Measurements from ENCODE around the gene LMF1. TPM values are rescaled to one million over a fixed set of nuclear protein-coding genes. Genes with fewer than 3 reads are reported as not detected.
A peak's percentile ranks its signal among the peaks of the same experiment; 100 is the strongest.

The LMF1 gene
- total RNA-seq, 2 experiments from 2014 or later, result 9.5 to 12.2 TPM

GRCh38 chr16:983044-984030 is 12.6 kb upstream of the LMF1 start:
- no peaks in the 10 kb centered on the region for H3K36me3 Mint-ChIP-seq (ENCODE audit: low read depth)
- peaks cover 6% of the 10 kb centered on the region for H3K4me1 Mint-ChIP-seq
- no peak for ATAC-seq
- intact Hi-C loops (cut with DNase I, micrococcal nuclease), result no loop called here
- no peak for DNase-seq
- no peaks in the 10 kb centered on the region for H3K9me3 Mint-ChIP-seq (ENCODE audit: low read depth)
- peak overlapping the region; percentile 26 for H3K4me3 Mint-ChIP-seq
- ChIA-PET CTCF (no interaction called here), POLR2A (interaction anchor here (0.6 to 1.1 kb wide), 2 partner anchors 14 kb away, joined by 3 read pairs; no protein-coding TSS in a partner anchor)
- no peak overlapping the region for H3K27ac Mint-ChIP-seq
- peaks cover 4% of the 10 kb centered on the region for H3K27me3 Mint-ChIP-seq

GRCh38 chr16:982145-983043 is 11.6 kb upstream of the LMF1 start:
- Mint-ChIP-seq H3K36me3 (ENCODE audit: low read depth) (no peaks in the 10 kb centered on the region), H3K27ac (no peak overlapping the region), H3K9me3 (ENCODE audit: low read depth) (no peaks in the 10 kb centered on the region), H3K27me3 (peaks cover 4% of the 10 kb centered on the region), H3K4me3 (peak overlapping the region; percentile 26), H3K4me1 (peaks cover 11% of the 10 kb centered on the region)
- peak; percentile 49 for DNase-seq
- ATAC-seq, result no peak
- POLR2A ChIA-PET, result interaction anchor here (1.1 to 1.2 kb wide), 2 partner anchors 14 to 15 kb away, joined by 3 read pairs; no protein-coding TSS in a partner anchor
- CTCF ChIA-PET, result no interaction called here
- intact Hi-C loops (cut with DNase I, micrococcal nuclease), result no loop called here

GRCh38 chr16:981695-982144 is 10.9 kb upstream of the LMF1 start, which contains the start of gene SOX8:
Gene SOX8, plus strand, starts transcription at chr16:981770. Its CDS starts 153 bp downstream, at chr16:981923.
- Mint-ChIP-seq H3K36me3 (ENCODE audit: low read depth) (no peaks in the 10 kb centered on the region), H3K27ac (no peak within 1 kb of the TSS)
- ATAC-seq, result no peak

GRCh38 chr16:980595-980854 is 9.7 kb upstream of the LMF1 start:
- intact Hi-C loops (cut with DNase I, micrococcal nuclease), result no loop called here
- DNase-seq (no peak), ATAC-seq (no peak)
- POLR2A ChIA-PET, result no interaction called here
- no peaks in the 10 kb centered on the region for H3K9me3 Mint-ChIP-seq (ENCODE audit: low read depth)
- H3K27me3 Mint-ChIP-seq, result peaks cover 4% of the 10 kb centered on the region
- no peak overlapping the region for H3K4me3 Mint-ChIP-seq
- no peaks in the 10 kb centered on the region for H3K36me3 Mint-ChIP-seq (ENCODE audit: low read depth)
- peaks cover 10% of the 10 kb centered on the region for H3K4me1 Mint-ChIP-seq
- CTCF ChIA-PET, result interaction anchor here (0.7 kb wide), 3 partner anchors 12 to 17 kb away, joined by 3 read pairs; no protein-coding TSS in a partner anchor
- H3K27ac Mint-ChIP-seq, result no peak overlapping the region

More at GRCh38 chr16:981695-982144, 10.9 kb upstream of the LMF1 start, which contains the start of gene SOX8:
- Mint-ChIP-seq H3K9me3 (ENCODE audit: low read depth) (no peaks in the 10 kb centered on the region), H3K4me3 (peak within 1 kb of the TSS; percentile 74), H3K27me3 (peaks cover 4% of the 10 kb centered on the region), H3K4me1 (peaks cover 12% of the 10 kb centered on the region)
- ChIA-PET POLR2A (interaction anchor here (0.6 to 1.2 kb wide), 3 partner anchors 14 to 393 kb away, joined by 3 to 4 read pairs (median 3); no protein-coding TSS in a partner anchor), CTCF (interaction anchor here (1.0 kb wide), 1 partner anchor 253 kb away, joined by 3 read pairs; no protein-coding TSS in a partner anchor)
- intact Hi-C loops (cut with DNase I, micrococcal nuclease), result loop anchor here in 1 of 2 experiments (1.0 kb wide), 2 partner anchors 10 to 23 kb away; no protein-coding TSS in a partner anchor
- DNase-seq, result no peak

GRCh38 chr16:979859-980594 is 9.2 kb upstream of the LMF1 start:
- Mint-ChIP-seq H3K9me3 (ENCODE audit: low read depth) (no peaks in the 10 kb centered on the region), H3K27me3 (peaks cover 4% of the 10 kb centered on the region), H3K27ac (no peak overlapping the region), H3K4me3 (no peak overlapping the region), H3K36me3 (ENCODE audit: low read depth) (no peaks in the 10 kb centered on the region), H3K4me1 (peaks cover 10% of the 10 kb centered on the region)
- CTCF ChIA-PET, result interaction anchor here (0.7 kb wide), 3 partner anchors 13 to 17 kb away, joined by 3 read pairs; no protein-coding TSS in a partner anchor
- intact Hi-C loops (cut with DNase I, micrococcal nuclease), result no loop called here
- no peak for DNase-seq
- POLR2A ChIA-PET, result no interaction called here
- ATAC-seq, result no peak

GRCh38 chr16:979147-979546 is 8.4 kb upstream of the LMF1 start:
- Mint-ChIP-seq H3K36me3 (ENCODE audit: low read depth) (no peaks in the 10 kb centered on the region), H3K27me3 (peaks cover 4% of the 10 kb centered on the region), H3K9me3 (ENCODE audit: low read depth) (no peaks in the 10 kb centered on the region), H3K27ac (no peak overlapping the region), H3K4me1 (peaks cover 10% of the 10 kb centered on the region), H3K4me3 (no peak overlapping the region)
- ChIA-PET POLR2A (no interaction called here), CTCF (no interaction called here)
- intact Hi-C loops (cut with DNase I, micrococcal nuclease), result no loop called here
- DNase-seq (no peak), ATAC-seq (no peak)

GRCh38 chr16:978403-978802 is 7.6 kb upstream of the LMF1 start:
- DNase-seq (no peak), ATAC-seq (no peak)
- Mint-ChIP-seq H3K27ac (no peak overlapping the region), H3K36me3 (ENCODE audit: low read depth) (no peaks in the 10 kb centered on the region), H3K4me3 (no peak overlapping the region), H3K4me1 (peaks cover 10% of the 10 kb centered on the region), H3K9me3 (ENCODE audit: low read depth) (no peaks in the 10 kb centered on the region), H3K27me3 (peaks cover 4% of the 10 kb centered on the region)
- intact Hi-C loops (cut with DNase I, micrococcal nuclease), result no loop called here
- ChIA-PET CTCF (no interaction called here), POLR2A (interaction anchor here (0.6 to 0.7 kb wide), 2 partner anchors 17 to 25 kb away, joined by 3 read pairs; no protein-coding TSS in a partner anchor)

GRCh38 chr16:977896-978295 is 7.1 kb upstream of the LMF1 start:
- peaks cover 3% of the 10 kb centered on the region for H3K27me3 Mint-ChIP-seq
- H3K36me3 Mint-ChIP-seq (ENCODE audit: low read depth), result no peaks in the 10 kb centered on the region
- ChIA-PET POLR2A (interaction anchor here (0.6 to 0.7 kb wide), 2 partner anchors 18 to 26 kb away, joined by 3 read pairs; no protein-coding TSS in a partner anchor), CTCF (no interaction called here)
- no peak overlapping the region for H3K27ac Mint-ChIP-seq
- no peak for DNase-seq
- H3K4me3 Mint-ChIP-seq, result no peak overlapping the region
- intact Hi-C loops (cut with DNase I, micrococcal nuclease), result no loop called here
- H3K4me1 Mint-ChIP-seq, result peaks cover 10% of the 10 kb centered on the region
- no peaks in the 10 kb centered on the region for H3K9me3 Mint-ChIP-seq (ENCODE audit: low read depth)
- ATAC-seq, result no peak

GRCh38 chr16:977081-977701 is 6.4 kb upstream of the LMF1 start:
- Mint-ChIP-seq H3K36me3 (ENCODE audit: low read depth) (no peaks in the 10 kb centered on the region), H3K27me3 (no peaks in the 10 kb centered on the region), H3K9me3 (ENCODE audit: low read depth) (no peaks in the 10 kb centered on the region), H3K4me3 (no peak overlapping the region), H3K4me1 (peaks cover 10% of the 10 kb centered on the region), H3K27ac (no peak overlapping the region)
- POLR2A ChIA-PET, result no interaction called here
- intact Hi-C loops (cut with DNase I, micrococcal nuclease), result no loop called here
- CTCF ChIA-PET, result interaction anchor here (0.8 kb wide), 1 partner anchor 80 kb away, joined by 3 read pairs; no protein-coding TSS in a partner anchor
- DNase-seq (no peak), ATAC-seq (no peak)

- peak; percentile 79 for ATAC-seq
- Mint-ChIP-seq H3K27me3 (no peaks in the 10 kb centered on the region), H3K4me1 (peaks cover 10% of the 10 kb centered on the region), H3K9me3 (ENCODE audit: low read depth) (no peaks in the 10 kb centered on the region), H3K4me3 (no peak overlapping the region), H3K36me3 (ENCODE audit: low read depth) (no peaks in the 10 kb centered on the region), H3K27ac (peak overlapping the region; percentile 31)
- ChIA-PET POLR2A (no interaction called here), CTCF (interaction anchor here (0.8 kb wide), 1 partner anchor 81 kb away, joined by 3 read pairs; no protein-coding TSS in a partner anchor)
- intact Hi-C loops (cut with DNase I, micrococcal nuclease), result no loop called here
- peak; percentile 71 for DNase-seq
These were observed 5.7 kb upstream of the LMF1 start for GRCh38 chr16:976389-976931.
